Osteoblast (primary cell): ENCODE results near the gene MICAL3. TPM values are rescaled to one million over a fixed set of nuclear protein-coding genes. Genes with fewer than 3 reads are reported as not detected.

Source experiments
- DNase-seq: peaks from one replicate; pipeline ENCODE4 v3.0.0; 2011; ENCODE audit warnings: low spot score, mixed read lengths; ENCODE audit not compliant: insufficient read length; ENCODE audit errors: missing footprints
- H2AFZ ChIP-seq: 2 replicates; pipeline ENCODE4 v1.6.0; 2011; ENCODE audit warnings: mild to moderate bottlenecking, low read length
- H3K27ac ChIP-seq: 2 replicates; pipeline ENCODE4 v1.5.1; 2011; ENCODE audit warnings: mild to moderate bottlenecking, low read depth, low read length, moderate library complexity
- H3K27me3 ChIP-seq: 2 replicates; pipeline ENCODE4 v1.6.0; 2012; ENCODE audit warnings: mild to moderate bottlenecking, control low read depth, inconsistent platforms, low read length, moderate library complexity; ENCODE audit not compliant: insufficient read depth
- H3K36me3 ChIP-seq: 2 replicates; pipeline ENCODE4 v1.5.1; 2011; ENCODE audit warnings: mild to moderate bottlenecking, low read length, control low read depth, moderate library complexity; ENCODE audit not compliant: insufficient read depth
- H3K4me1 ChIP-seq: 2 replicates; pipeline ENCODE4 v1.5.1; 2011; ENCODE audit warnings: mild to moderate bottlenecking, low read length, control low read depth, moderate library complexity; ENCODE audit not compliant: insufficient read depth
- H3K4me2 ChIP-seq: 2 replicates; pipeline ENCODE4 v1.6.0; 2011; ENCODE audit warnings: mild to moderate bottlenecking, low read length; ENCODE audit not compliant: insufficient read depth
- H3K4me3 ChIP-seq: fragments of 200-600 bp; sonication (generic); 3 replicates; pipeline ENCODE4 v1.5.1; 2012; ENCODE audit warnings: mild to moderate bottlenecking, low read length, inconsistent platforms; ENCODE audit not compliant: insufficient read depth
- H3K79me2 ChIP-seq: 2 replicates; pipeline ENCODE4 v1.6.0; 2012; ENCODE audit warnings: mild to moderate bottlenecking, low read length, control low read depth, inconsistent platforms; ENCODE audit not compliant: insufficient read depth
- H3K9me3 ChIP-seq: 2 replicates; pipeline ENCODE4 v1.5.1; 2011; ENCODE audit warnings: low read depth, low read length, control low read depth
- H4K20me1 ChIP-seq: 2 replicates; pipeline ENCODE4 v1.6.0; 2012; ENCODE audit warnings: mild to moderate bottlenecking, low read length, control low read depth; ENCODE audit not compliant: insufficient read depth
- total RNA-seq: library from RNA; depleted of rRNA; stranded (reverse); fragments of >200 nt; gene quantifications from 2 replicates; pipeline ENCODE4 v1.2.3, GENCODE V29; 2012
- TF ChIP-seq, protein P1 (sequence below): IDR thresholded peaks from 2 replicates; pipeline ENCODE4 v1.5.1; 2011; ENCODE audit warnings: mild to moderate bottlenecking, low read depth, low read length, moderate library complexity; ENCODE audit errors: extremely low read depth

Gene MICAL3
- total RNA-seq, 1 donor, result 35.1 TPM

DNA sequence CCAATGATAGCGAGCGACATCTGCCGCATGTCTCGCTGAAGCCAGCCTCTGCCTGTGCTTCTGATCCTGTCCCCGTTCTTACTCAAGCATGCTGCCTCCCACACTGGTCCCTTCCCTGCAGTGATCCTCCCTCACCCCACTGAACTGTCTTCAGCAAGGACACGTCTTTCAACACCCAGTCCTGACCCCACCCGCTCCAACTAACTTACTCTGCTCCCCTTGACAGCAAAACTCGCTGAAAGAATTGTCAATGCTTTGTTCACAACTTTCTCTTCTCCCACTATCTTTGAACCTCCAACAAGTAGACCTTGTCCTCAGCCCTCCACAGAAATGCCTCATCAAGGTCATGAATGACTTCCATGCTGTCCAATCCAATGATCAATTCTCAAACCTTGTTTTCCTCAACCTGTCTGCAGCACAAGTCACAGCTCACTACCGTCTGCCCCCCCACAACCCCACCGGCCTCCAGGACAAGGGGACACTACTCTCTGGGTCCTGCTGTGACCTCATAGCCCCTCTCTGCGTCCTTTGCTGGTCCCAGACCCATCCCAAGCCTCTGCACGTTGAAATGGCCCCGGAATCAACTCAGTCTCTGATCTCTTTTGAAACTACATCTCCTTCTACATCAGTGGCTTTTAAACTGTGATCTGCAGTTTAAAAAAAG lies 108.0 kb downstream of the MICAL3 start:
- H3K27ac ChIP-seq, result no peak overlapping the region
- H2AFZ ChIP-seq, result no peak overlapping the region
- no peaks in the 10 kb centered on the region for H3K9me3 ChIP-seq
- no peaks in the 10 kb centered on the region for H3K27me3 ChIP-seq
- H3K4me3 ChIP-seq, result no peak overlapping the region
- no peak for DNase-seq
- H4K20me1 ChIP-seq, result peaks cover 64% of the 10 kb centered on the region
- H3K36me3 ChIP-seq, result no peaks in the 10 kb centered on the region
- TF ChIP-seq, protein P1, sequence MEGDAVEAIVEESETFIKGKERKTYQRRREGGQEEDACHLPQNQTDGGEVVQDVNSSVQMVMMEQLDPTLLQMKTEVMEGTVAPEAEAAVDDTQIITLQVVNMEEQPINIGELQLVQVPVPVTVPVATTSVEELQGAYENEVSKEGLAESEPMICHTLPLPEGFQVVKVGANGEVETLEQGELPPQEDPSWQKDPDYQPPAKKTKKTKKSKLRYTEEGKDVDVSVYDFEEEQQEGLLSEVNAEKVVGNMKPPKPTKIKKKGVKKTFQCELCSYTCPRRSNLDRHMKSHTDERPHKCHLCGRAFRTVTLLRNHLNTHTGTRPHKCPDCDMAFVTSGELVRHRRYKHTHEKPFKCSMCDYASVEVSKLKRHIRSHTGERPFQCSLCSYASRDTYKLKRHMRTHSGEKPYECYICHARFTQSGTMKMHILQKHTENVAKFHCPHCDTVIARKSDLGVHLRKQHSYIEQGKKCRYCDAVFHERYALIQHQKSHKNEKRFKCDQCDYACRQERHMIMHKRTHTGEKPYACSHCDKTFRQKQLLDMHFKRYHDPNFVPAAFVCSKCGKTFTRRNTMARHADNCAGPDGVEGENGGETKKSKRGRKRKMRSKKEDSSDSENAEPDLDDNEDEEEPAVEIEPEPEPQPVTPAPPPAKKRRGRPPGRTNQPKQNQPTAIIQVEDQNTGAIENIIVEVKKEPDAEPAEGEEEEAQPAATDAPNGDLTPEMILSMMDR, result no peak
- no peak overlapping the region for H3K4me2 ChIP-seq
- H3K4me1 ChIP-seq, result peaks cover 18% of the 10 kb centered on the region
- H3K79me2 ChIP-seq, result peaks cover 98% of the 10 kb centered on the region

GRCh38 chr22:17915676-17916075 lies 108.7 kb downstream of the MICAL3 start:
- no peaks in the 10 kb centered on the region for H3K27me3 ChIP-seq
- TF ChIP-seq, protein P1, result no peak
- peaks cover 18% of the 10 kb centered on the region for H3K4me1 ChIP-seq
- H3K79me2 ChIP-seq, result peaks cover 92% of the 10 kb centered on the region
- no peak overlapping the region for H3K4me2 ChIP-seq
- H2AFZ ChIP-seq, result no peak overlapping the region
- H3K27ac ChIP-seq, result no peak overlapping the region
- no peak overlapping the region for H3K4me3 ChIP-seq
- H3K36me3 ChIP-seq, result no peaks in the 10 kb centered on the region
- DNase-seq, result no peak
- peaks cover 58% of the 10 kb centered on the region for H4K20me1 ChIP-seq
- H3K9me3 ChIP-seq, result no peaks in the 10 kb centered on the region

- Histone ChIP-seq H4K20me1 (peaks cover 58% of the 10 kb centered on the region), H3K36me3 (no peaks in the 10 kb centered on the region), H3K9me3 (no peaks in the 10 kb centered on the region), H3K4me3 (no peak overlapping the region), H3K79me2 (peaks cover 88% of the 10 kb centered on the region), H3K4me2 (no peak overlapping the region), H3K27ac (no peak overlapping the region), H2AFZ (no peak overlapping the region), H3K27me3 (no peaks in the 10 kb centered on the region), H3K4me1 (peaks cover 23% of the 10 kb centered on the region)
- DNase-seq, result no peak
- TF ChIP-seq, protein P1, result no peak
Observed at GRCh38 chr22:17915188-17915587, 109.2 kb downstream of the MICAL3 start.

DNA sequence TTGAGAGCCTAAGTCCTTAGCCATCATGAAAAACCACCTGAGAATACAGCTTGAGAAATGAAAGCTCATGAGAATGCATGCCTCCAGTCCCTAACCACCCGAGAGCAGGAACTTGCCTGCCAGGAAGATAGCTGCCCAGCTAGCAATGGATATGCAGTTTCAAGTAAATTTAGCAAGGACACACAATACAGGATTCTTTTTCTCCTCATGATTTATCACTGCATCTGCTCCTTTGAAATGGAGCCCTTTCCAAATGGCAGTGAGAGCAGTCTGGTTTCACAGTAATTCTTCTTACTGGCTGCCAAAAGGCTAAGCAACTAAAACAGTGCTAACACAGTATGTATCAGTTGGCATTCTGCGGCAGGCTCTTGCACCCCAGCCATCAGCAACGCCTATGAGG lies 109.9 kb downstream of the MICAL3 start:
- no peak overlapping the region for H3K4me2 ChIP-seq
- H3K9me3 ChIP-seq, result no peaks in the 10 kb centered on the region
- peaks cover 30% of the 10 kb centered on the region for H3K4me1 ChIP-seq
- H3K27me3 ChIP-seq, result no peaks in the 10 kb centered on the region
- no peak for DNase-seq
- H3K4me3 ChIP-seq, result no peak overlapping the region
- peaks cover 58% of the 10 kb centered on the region for H4K20me1 ChIP-seq
- H3K36me3 ChIP-seq, result no peaks in the 10 kb centered on the region
- H3K27ac ChIP-seq, result no peak overlapping the region
- H2AFZ ChIP-seq, result no peak overlapping the region
- TF ChIP-seq, protein P1, result no peak
- H3K79me2 ChIP-seq, result peaks cover 88% of the 10 kb centered on the region
